GM18508 (cell line): ENCODE results near the gene TMTC2.
"Not testable (repeated sequence)": the region's sequence is repeated elsewhere in the genome, so short reads cannot be mapped to it uniquely, and the experiment has no call there.

ENCODE experiments used
- ATAC-seq: cut with Tn5 transposase; IDR thresholded peaks from one replicate; pipeline ENCODE4 v1.9.1; 2021; ENCODE audit warnings: moderate number of reproducible peaks; ENCODE audit not compliant: insufficient read depth, unreplicated experiment

TMTC2 gene

GRCh38 chr12:83102499-83102898 lies 415.8 kb downstream of the TMTC2 start:
- ATAC-seq, result no peak

- ATAC-seq, result no peak
Measured at GRCh38 chr12:83106873-83107272, 420.2 kb downstream of the TMTC2 start.

GRCh38 chr12:83110424-83110823 lies 423.7 kb downstream of the TMTC2 start:
- no peak for ATAC-seq

- ATAC-seq, result no peak
Measured at GRCh38 chr12:83113945-83114344, 427.2 kb downstream of the TMTC2 start.

- no peak for ATAC-seq
Measured at GRCh38 chr12:83114966-83115365, 428.3 kb downstream of the TMTC2 start.

- ATAC-seq, result not testable (repeated sequence)
Measured at GRCh38 chr12:83117926-83118325, 431.2 kb downstream of the TMTC2 start.

DNA sequence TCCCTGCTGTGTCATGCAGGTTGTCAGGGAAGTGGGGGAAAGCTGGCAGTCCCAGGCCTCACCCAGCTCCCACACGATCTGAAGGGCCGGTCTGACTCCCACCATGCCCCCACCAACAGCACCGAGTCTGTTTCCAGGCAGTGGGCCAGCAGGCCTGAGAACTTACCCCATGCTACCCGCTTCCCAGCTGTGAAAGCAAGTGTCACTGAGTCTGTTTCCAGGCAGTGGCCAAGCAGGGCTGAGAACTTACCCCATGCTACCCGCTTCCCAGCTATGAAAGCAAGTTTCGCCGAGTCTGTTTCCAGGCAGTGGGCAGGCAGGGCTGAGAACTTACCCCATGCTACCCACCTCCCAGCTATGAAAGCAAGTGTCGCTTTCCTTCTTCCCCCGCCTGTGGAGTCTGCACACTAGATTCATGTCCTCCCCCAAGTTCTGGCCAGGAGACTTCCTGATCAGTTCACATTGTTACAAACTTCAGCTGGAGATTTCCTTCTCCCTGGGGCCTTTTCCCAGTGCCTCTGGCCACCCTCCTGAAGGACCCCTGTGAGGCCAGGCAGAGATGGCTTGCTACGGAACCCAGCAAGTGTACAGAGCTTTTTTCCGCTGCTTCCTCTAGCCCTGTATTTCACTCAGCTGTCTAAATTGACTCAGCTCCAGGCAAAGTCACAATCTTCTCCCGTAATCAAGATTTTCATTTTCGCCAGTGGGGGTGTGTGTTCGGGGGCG lies 435.4 kb downstream of the TMTC2 start:
- ATAC-seq, result no peak

GRCh38 chr12:83122623-83122934 lies 435.9 kb downstream of the TMTC2 start:
- no peak for ATAC-seq

- ATAC-seq, result no peak
Measured at GRCh38 chr12:83123039-83123438, 436.3 kb downstream of the TMTC2 start.

DNA sequence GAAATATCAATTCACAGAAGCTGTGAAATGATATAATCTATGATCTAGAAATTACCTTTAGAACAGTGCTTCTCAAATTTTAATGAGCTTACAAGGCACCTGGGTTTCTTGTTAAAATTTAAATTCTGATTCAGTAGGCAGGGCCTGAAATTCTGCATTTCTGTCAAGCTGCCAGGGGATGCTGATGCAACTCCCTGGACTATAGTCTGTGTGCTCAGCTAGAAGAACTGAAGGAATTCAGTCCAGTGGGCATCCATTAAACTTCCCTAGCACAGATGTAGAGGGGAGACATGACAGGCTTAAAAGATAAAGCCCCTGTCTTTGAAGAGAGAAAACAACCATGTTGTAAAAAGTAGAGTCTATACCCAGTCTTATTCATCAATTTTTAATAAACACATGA lies 441.8 kb downstream of the TMTC2 start:
- no peak for ATAC-seq

DNA sequence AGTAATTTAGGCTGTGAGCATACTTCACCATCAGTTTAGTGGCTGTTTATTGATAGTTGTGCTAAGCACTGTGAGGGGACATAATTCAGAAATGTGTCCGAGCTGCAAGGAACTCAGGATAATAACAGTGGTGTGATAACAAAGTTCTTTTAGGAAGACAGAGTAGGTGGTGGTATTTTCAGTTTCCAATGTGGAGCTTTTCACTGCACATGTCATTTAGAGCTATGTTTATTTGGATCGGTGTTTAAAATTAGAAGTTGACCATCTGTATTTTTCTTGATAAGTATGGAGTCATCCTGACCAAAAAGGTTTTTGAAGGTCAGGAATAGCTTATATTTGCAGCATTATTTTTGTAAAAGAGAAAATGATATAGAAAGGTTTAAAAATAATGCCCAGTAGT lies 443.5 kb downstream of the TMTC2 start:
- no peak for ATAC-seq

- no peak for ATAC-seq
Measured at GRCh38 chr12:83132360-83132759, 445.7 kb downstream of the TMTC2 start.

DNA sequence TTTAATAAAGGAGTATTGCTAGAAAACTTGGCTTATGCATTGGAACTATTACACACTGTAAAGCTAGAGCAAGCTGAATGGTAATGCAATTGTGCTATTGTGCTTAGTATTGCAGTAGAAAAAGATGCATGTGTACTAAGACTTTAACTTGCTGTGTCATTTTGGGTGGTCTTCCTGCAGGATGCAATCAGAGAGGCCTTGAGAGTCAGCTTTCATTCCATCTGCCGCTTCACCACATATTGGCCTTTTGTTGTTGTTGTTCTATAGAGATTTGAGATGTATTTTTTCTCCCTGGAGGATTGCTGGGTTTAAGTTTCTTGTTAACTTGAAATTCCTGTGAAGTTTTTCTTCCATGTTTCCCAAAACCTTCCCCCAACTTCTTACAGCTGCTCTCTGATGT lies 449.7 kb downstream of the TMTC2 start:
- no peak for ATAC-seq

DNA sequence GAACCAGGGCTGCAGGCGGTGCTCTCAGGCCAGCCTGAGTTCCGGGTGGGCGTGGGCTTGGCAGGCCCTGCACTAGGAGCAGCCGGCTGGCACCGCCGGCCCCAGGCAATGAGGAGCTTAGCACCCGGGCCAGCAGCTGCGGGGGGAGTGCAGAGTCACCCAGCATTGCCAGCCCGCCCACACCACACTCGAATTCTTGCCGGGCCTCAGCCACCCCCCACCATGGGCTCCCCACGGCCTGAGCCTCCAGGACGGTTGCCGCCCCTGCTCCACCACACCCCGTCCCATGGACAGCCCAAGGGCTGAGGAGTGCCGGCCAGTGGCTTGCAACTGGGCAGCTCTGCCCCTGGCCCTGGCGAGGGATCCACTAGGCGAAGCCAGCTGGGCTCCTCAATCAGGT lies 453.4 kb downstream of the TMTC2 start:
- no peak for ATAC-seq

DNA sequence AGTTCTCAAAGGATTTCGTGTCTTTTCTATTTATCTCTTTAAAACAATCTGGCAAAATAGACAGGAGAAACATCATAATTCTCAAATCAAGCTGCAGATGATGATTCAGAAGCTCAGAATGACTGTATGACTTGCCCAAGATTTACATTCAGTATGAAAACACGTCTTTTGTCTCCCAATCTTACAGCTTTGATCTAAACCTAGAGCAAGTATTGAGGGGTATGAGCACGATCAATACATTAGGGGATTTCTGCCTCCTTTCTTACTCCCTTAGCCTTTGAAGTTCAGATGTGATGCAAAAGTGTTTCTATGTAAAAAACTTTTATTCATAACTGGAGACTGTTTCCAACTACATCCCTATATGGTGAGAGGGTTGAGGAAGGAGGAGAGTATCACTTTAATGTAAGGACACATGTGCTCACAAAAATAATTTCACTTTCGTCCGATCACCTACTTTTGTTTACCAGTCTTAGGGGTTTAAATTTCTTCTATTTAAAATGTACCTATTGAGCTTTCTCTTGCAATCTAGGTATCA lies 454.8 kb downstream of the TMTC2 start:
- no peak for ATAC-seq

- ATAC-seq, result no peak
Measured at GRCh38 chr12:83142914-83143313, 456.2 kb downstream of the TMTC2 start.

DNA sequence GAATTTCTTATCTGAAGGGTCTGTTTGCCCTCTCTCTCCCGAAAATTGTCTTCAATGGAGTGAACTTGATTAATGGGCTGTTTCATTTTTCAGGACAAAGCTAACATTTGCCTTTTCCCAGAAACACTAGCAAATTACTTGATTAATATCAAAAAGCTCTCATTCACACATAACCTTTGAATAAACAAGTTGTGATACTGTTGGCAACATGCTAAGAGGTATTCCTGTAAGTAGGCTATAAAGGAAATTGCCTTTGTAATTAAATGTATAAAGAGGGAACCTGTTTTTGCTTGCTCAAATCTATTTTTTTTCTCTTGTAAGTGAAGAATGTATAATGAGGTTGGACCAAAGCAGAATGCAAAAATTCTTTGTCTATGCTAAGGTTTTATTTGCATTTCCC lies 457.2 kb downstream of the TMTC2 start:
- no peak for ATAC-seq

DNA sequence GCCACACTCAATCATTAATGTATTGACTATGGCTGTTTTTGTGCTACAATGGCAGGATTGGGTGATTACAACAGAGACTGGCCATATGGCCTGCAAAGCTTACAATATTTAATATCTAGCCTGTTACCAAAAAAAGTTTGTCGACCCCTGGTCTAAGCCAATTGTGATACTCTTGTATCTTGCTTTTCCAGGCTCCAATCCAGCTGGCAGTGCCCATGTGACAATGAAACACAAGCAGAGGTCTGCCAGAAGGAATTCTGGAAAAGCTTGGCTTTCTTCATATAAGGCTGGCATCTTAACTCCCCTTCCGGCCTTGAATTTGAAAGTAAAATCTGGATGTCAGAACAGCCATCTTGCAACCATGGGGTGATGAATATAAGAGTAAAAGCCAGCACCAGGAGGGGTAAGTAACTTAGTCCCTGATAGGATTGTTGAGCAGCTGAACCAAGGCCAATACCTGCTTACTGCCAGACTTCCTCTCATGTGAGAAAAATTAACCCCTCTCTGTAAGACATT lies 458.7 kb downstream of the TMTC2 start:
- no peak for ATAC-seq

DNA sequence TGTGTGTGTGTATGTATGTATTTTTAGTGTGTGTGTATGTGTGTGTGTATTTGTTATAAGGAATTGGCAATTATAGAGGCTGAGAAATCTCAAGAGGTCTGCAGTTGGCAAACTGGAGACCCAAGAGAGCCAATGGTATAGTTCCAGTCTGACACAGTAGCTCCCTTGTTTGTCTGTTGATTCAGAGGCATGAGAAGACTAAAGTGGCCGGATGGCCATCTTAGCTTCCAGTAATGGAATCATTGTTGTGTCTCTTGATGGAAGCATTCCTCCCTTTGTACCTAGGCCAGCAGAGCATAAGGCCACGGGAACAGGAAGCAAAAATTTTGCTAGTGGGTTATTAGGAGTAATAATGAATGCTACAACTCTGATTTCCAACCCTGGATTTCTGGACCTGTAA lies 460.6 kb downstream of the TMTC2 start:
- no peak for ATAC-seq

GRCh38 chr12:83149987-83150386 lies 463.3 kb downstream of the TMTC2 start:
- ATAC-seq, result no peak

DNA sequence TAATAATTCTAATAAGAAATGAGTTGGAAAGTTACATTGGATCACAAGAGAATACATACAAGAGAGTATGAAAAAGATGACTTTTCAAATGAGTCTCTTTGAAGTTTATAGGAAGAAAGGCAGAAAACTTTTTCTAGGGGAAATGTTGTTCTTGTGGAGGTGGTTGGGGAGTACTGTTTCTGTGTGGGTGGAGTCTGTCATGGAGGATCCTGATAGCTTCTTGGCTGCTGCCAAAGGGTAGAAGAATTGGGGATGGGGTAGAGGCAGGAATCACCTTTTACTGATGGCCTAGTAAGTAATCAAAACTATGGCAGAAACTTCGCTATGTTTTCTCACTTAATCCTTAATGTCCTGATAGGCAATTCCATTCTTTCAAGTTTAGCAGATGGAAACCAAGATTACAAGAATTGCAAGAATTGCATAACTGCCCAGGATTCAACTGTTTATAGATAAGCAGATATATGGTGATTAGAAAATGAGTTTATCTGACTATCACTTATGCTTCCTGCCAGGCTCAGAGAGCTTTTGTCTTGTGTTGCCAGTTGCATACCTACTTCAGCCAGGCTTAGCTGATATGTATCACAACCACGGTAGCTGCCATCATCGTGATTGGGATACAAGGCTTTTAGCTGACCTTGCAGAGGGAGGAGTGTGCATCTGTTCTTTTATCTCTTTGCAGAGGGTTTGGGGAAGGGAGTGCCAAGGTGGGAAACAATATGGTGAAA lies 463.9 kb downstream of the TMTC2 start:
- ATAC-seq, result no peak

- ATAC-seq, result no peak
Measured at GRCh38 chr12:83153177-83153576, 466.5 kb downstream of the TMTC2 start.
